Progenitor cell of endocrine pancreas (in vitro differentiated cells): ENCODE results near the gene FLT3. TPM values are rescaled to one million over a fixed set of nuclear protein-coding genes. Genes with fewer than 3 reads are reported as not detected.

Experiments used
- DNase-seq: peaks from one replicate; pipeline ENCODE4 v3.0.0; 2021; ENCODE audit warnings: low spot score; ENCODE audit not compliant: unreplicated experiment
- H3K27ac Mint-ChIP-seq: 2 replicates; pipeline ENCODE4 v1.8.0; 2021; ENCODE audit warnings: mild to moderate bottlenecking, moderate library complexity, mixed read lengths
- H3K27me3 Mint-ChIP-seq: 2 replicates; pipeline ENCODE4 v1.8.0; 2021; ENCODE audit warnings: mixed read lengths
- H3K36me3 Mint-ChIP-seq: 2 replicates; pipeline ENCODE4 v1.8.0; 2022; ENCODE audit warnings: mixed read lengths; ENCODE audit not compliant: insufficient read depth
- H3K4me1 Mint-ChIP-seq: 2 replicates; pipeline ENCODE4 v1.8.0; 2021; ENCODE audit warnings: low read depth, mixed read lengths
- H3K4me3 Mint-ChIP-seq: 2 replicates; pipeline ENCODE4 v1.8.0; 2021; ENCODE audit warnings: low read depth, mild to moderate bottlenecking, moderate library complexity, mixed read lengths
- H3K9me3 Mint-ChIP-seq: 2 replicates; pipeline ENCODE4 v1.8.0; 2021; ENCODE audit warnings: low read depth, mixed read lengths
- total RNA-seq: library from RNA; stranded (reverse); gene quantifications from 2 replicates; pipeline ENCODE4 v1.2.1, GENCODE V29; 2021
- TF ChIP-seq, protein P1 (sequence below): fragments of 200-600 bp; sonication (generic); IDR thresholded peaks from one replicate; pipeline ENCODE4 v1.5.0; 2021; ENCODE audit warnings: antibody characterized with exemption, mild to moderate bottlenecking; ENCODE audit not compliant: unreplicated experiment

FLT3 gene
- total RNA-seq, 1 donor from 2014 or later: 0.17 TPM

DNA sequence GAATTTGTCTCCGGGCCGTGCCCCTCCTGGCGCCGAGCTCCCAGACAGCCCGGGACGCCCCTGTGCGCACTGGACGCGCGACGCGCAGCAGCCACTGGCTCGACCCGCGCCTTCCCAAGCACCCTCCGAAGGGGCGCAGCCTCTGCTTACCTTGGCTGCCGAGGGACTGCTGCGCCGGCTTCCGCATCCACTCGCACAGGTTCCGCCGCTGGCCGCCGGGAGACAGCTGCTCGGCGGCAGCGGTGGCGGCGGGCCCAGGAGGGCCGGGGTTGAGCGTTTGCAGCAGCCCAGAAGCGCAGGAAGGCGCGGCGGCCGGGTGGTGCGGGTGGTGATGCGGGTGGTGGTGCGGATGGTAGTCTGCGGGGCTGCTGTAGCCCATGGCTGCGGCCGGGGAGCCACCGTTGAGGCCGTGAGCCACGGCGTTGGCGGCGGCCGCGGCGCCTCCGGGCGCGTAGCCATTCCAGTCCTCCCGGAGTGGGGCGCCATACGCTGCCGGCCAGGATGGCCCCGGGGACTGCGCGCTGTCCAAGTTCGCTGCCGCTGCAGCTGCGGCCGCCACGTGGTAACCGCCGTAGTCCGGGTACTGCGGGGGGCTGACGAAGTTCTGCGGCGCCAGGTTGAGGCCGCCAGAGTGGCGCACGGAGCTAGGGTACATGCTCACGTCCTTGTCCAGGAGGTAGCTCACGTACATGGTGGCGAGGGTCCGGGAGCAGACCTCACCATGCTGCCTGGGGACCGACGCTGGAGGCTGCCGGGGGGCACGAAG lies 131.9 kb downstream of the FLT3 start:
- Mint-ChIP-seq H3K36me3 (no peaks in the 10 kb centered on the region), H3K4me1 (peaks cover 49% of the 10 kb centered on the region), H3K4me3 (peak overlapping the region; percentile 87), H3K27me3 (peaks cover 56% of the 10 kb centered on the region), H3K9me3 (no peaks in the 10 kb centered on the region), H3K27ac (no peak overlapping the region)
- TF ChIP-seq, protein P1, sequence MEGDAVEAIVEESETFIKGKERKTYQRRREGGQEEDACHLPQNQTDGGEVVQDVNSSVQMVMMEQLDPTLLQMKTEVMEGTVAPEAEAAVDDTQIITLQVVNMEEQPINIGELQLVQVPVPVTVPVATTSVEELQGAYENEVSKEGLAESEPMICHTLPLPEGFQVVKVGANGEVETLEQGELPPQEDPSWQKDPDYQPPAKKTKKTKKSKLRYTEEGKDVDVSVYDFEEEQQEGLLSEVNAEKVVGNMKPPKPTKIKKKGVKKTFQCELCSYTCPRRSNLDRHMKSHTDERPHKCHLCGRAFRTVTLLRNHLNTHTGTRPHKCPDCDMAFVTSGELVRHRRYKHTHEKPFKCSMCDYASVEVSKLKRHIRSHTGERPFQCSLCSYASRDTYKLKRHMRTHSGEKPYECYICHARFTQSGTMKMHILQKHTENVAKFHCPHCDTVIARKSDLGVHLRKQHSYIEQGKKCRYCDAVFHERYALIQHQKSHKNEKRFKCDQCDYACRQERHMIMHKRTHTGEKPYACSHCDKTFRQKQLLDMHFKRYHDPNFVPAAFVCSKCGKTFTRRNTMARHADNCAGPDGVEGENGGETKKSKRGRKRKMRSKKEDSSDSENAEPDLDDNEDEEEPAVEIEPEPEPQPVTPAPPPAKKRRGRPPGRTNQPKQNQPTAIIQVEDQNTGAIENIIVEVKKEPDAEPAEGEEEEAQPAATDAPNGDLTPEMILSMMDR: no peak
- no peak for DNase-seq

DNA sequence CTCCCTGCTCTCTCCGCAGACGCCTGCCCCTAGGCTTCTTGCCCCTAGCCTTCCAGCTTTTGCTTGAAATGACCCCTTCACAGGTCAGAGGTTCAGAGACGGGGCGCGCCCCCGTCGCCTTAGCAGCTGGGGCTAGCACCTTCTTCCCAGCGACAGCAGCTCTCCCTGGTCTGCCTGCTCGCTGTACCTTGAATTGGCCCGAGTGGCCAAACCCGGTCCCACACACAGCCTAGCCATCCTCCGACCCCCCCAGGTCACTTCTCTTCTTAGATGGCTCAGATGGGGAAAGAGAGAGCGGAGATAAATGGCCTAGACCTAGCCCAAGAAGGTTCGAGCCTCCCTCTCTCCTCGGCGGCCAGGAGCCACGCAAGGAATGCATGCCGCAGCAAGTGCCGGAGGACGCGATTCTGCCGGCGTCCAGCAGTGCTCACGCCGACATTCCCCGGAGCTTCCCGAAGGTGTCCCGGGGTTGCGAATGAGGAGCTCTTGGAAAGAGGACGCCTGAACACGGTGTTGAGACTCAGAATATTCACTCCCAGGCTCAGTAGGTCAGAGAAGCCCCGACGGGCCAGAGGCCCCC lies 132.6 kb downstream of the FLT3 start:
- TF ChIP-seq, protein P1: no peak
- no peak for DNase-seq
- Mint-ChIP-seq H3K27ac (peak overlapping the region; percentile 92), H3K4me3 (peak overlapping the region; percentile 87), H3K36me3 (no peaks in the 10 kb centered on the region), H3K4me1 (peaks cover 49% of the 10 kb centered on the region), H3K27me3 (peaks cover 51% of the 10 kb centered on the region), H3K9me3 (no peaks in the 10 kb centered on the region)

DNA sequence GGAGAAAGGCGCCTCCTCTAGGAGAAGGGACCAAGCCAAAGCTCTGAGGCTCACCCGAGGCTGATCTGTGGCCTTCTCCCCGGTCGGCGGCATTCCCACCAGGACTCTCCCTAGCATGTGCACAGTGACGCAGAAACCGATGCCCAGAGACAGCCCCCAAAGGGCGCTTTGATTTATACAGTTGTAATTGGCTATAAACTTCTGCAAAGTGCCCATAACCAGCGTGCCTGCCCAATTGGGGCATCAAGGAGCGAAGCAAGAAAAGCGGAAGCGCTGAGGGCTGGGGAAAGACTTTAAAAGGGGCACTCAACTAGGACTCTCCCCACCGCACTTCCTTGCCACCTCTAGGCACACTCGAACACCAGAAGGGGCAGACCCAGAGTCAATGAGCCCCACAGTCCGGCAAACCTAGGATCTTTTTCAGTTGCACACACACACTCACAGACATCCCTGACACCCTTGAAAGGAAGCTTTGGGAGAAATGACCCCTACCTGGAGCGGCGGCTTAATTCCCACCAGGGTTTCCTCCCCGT lies 133.1 kb downstream of the FLT3 start:
- peaks cover 54% of the 10 kb centered on the region for H3K4me1 Mint-ChIP-seq
- peak overlapping the region; percentile 92 for H3K27ac Mint-ChIP-seq
- H3K36me3 Mint-ChIP-seq: peaks cover 1% of the 10 kb centered on the region
- H3K9me3 Mint-ChIP-seq: no peaks in the 10 kb centered on the region
- H3K27me3 Mint-ChIP-seq: peaks cover 46% of the 10 kb centered on the region
- TF ChIP-seq, protein P1: no peak
- DNase-seq: no peak
- peak overlapping the region; percentile 87 for H3K4me3 Mint-ChIP-seq

DNA sequence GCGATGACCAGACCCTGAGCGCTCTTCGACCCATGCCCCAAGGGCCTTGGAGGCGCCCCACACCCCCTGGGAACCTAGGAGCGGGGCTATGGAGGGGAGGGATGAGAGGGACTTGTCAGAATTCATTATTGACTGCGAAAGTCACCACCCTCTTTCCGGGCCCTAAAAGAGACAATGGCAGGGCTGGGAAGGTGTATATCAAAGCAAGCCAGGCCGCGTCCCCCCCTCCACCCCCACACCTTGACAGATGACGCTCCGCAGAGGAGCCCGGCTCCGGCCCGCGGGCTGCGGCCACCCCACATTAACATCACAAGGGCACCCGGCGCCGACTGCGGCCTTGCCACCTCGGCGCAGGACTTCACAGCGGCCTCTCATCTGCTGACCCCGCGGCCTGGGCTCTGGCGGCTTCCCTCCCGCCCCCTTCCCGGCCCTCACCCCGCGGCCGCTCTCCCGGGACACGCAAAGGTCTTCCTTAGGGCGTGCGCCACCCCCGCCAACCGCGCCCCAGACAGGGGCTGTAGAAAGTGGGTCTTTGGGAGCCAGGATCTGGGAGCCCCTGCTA lies 133.7 kb downstream of the FLT3 start:
- Mint-ChIP-seq H3K27me3 (peaks cover 43% of the 10 kb centered on the region), H3K36me3 (peaks cover 1% of the 10 kb centered on the region), H3K9me3 (no peaks in the 10 kb centered on the region), H3K27ac (peak overlapping the region; percentile 94), H3K4me1 (peaks cover 59% of the 10 kb centered on the region), H3K4me3 (peak overlapping the region; percentile 87)
- TF ChIP-seq, protein P1: no peak
- no peak for DNase-seq
